ENCODE data around the gene NAA40.
A peak's percentile ranks its signal among the peaks of the same experiment; 100 is the strongest.

Gene NAA40

GRCh38 chr11:63986932-63987513 is 48.2 kb downstream of the NAA40 start:
- DNase-seq (ENCODE audit: low read depth): no peak

DNA sequence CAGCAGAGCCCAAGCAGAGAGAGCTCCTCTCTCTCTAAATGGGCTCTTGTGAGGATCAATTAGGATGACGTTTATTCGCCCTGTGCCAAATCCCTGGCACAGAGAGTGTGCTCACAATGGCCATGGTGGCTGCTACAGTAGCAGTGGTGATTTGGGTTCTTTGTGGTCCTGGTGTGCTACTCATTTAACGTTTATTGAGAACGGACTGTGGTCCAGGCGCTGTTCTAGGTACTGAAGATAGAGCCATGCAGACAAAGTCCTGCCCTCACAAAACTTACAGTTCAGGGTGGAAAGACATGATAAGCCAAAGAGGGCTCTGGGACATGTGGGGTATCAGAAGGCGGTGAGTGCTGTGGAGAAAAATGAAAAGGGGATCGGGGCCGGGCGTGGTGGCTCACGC is 52.8 kb downstream of the NAA40 start:
- DNase-seq (ENCODE audit: low read depth): no peak

DNA sequence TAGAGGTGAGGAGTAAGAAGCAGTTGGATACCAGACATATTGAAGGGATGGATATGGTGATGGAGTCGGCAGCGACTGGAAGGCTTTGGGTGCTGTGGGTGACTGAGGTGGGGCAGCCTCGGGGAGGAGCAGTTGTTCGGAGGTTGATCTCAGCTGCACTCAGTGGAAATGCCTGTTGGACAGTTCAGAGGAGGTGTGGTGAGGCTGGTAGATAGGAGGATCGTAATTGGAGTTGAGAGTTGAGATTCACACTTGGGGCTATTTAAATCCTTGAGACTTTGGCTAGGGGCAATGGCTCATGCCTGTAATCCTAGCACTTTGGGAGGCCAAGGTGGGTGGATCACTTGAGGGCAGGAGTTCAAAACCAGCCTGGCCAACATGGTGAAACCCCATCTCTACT is 54.3 kb downstream of the NAA40 start:
- no peak for DNase-seq (ENCODE audit: low read depth)

DNA sequence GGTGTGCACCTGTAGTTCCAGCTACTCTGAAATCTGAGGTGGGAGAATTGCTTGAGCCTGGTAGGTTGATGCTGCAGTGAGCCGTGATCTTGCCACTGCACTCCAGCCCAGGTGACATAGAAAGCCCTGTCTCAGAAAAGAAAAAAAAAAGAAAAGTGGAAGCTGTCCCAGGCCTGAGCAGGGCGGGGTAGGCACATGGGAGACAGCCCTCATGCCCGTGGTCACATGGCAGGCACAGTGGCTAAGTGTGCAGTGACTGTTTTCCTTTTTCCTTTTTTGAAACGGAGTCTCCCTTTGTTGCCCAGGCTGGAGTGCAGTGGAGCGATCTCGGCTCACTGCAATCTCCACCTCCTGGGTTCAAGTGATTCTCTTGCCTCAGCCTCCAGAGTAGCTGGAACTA is 55.2 kb downstream of the NAA40 start:
- DNase-seq (ENCODE audit: low read depth): no peak

- DNase-seq (ENCODE audit: low read depth): no peak
Observed at GRCh38 chr11:63996512-63996911, 57.7 kb downstream of the NAA40 start.

- no peak for DNase-seq (ENCODE audit: low read depth)
Observed at GRCh38 chr11:63997104-63997700, 58.4 kb downstream of the NAA40 start.

DNA sequence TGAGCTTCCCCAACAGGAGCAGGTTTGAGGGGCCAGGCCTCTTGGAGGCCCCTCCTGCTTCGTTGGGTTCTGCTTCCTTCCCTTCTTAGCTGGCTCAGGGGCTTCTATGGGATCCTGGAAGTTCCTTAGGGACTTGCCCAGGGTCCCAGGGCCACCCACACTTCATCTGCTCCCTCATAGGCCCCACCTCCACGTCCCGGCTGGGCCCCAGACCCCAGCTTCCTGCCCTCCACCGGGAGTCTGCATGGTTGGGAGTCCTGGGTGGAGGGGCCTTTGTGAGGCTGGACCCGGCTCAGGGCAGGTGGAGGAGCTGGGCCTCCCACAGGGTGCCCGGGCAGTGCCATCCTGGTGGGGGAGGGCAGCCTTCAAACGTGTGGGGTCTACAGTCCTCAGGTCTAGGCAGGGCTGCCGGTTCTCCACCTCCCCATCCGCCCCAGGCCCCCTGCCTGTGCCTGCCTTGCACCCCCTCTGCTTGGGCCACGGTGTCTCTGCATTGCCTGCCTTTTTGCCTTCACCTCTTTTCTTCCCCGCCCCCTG is 59.1 kb downstream of the NAA40 start:
- no peak for DNase-seq (ENCODE audit: low read depth)

GRCh38 chr11:63998558-63999348 is 60.0 kb downstream of the NAA40 start:
- no peak for DNase-seq (ENCODE audit: low read depth)

GRCh38 chr11:63999349-64000025 is 60.7 kb downstream of the NAA40 start:
- DNase-seq (ENCODE audit: low read depth): peak; percentile 33

DNA sequence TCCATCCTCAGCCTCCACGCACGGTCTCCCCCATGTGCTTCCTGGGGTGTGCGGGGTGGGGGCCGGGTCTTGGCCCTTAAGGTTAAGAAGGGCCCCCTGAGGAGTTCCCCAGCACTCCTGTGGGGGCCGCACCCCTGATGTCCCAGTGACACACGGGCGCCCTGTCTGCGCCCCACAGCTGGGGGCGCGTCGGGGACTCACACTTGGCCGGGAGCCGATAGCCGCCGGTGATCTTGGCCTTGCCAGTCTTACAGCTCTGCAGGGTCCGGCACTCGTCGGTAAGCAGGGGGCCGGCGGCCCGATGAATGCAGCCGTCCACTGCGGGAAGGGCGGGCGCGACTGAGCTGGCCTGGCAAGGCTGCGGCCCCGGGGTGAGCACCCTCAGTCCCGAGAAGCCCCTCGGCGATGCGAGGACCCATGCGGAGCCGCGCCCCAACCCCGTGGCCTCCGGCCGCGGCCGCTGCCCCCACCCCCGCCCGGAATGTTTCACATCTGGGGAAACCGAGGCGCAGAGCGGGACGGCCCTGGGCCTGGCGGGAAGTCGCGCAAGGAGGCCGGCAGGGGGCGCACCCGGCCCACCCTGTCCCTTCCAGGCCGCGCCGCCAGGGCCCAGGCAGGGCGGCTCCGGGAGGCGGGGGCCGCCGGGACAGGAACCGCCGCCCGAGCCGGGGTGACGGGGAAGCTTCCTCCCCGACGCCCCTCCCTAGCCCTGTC is 61.4 kb downstream of the NAA40 start:
- peak; percentile 41 for DNase-seq (ENCODE audit: low read depth)

DNA sequence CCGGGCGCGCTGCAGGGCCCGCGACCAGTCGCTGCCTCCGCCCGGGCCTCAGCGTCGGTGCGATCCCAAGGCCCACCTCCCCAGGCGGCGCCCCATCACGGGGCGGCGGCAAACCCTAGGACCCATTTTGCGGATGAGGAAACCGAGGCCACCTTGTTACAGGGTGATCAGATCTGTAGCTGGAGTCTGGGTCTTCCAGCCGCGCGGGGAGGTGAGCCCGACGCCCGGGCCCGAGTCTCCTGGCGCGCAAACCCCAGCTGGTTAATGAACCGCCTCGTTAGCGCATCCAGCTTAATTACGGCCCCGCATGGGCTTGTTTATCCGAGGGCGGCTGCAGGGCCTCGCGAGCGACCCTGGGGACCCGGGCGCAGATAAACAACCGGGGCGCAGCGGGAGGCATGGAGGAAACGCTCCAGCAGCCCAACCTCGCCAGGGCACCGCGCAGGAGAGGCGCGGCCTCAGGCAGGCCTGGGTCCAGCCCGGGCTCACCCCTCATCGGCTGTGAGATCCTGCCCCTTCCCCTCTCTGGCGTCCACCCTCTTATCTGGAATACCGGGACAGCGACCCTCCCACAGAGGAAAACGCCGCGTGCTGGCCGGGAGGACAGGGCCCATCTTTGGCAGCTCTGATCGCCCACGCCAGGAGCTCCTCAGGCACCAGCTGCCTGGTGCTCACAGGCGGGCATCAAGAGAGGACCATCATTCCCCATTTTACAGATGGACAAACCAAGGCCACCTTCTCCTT is 62.1 kb downstream of the NAA40 start:
- no peak for DNase-seq (ENCODE audit: low read depth)

DNA sequence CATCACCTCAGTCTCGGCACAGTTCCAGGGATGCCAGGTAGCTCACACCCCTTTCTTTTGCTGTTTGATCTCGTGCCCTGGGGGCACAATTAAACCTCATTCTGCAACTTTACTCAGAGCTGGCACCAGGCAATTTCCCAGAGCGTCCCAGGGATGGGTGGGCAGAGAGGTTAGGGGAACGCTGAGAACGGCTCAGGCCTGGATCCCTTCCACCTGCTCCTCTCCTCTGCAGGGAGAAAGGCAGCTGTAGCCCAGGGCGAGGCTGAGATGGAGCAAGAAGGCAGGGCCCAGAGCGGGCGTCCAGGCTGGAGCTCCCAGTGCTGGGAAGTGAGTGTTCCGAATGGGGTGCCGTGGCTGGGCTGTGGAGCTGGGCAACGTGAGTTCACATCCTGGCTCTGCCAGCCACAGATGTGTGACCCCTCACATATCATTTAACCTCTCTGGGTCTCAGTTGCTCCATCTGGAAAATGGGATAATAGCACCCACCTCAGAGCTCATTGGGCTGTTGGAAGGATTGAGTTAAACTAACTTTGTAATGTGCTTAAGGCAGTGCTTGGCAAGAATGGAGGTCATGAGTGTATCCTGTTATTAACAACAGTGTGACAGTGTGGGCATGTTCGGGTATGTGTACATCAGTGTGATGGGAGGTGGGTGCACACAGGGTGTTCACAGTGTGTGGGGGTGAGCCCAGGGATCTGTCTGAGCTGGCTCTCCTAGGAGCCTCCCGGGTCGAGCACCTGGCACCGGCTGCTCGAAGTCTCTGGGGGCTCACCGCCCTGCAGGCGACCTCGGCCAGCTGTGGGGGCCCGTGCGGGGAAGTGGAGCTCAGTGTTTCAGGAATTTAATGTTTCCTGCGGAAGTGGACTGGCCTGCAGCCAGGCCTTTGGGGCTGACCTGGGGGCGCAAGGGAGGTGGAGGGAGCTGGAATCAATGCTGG is 63.0 kb downstream of the NAA40 start:
- peak; percentile 21 for DNase-seq (ENCODE audit: low read depth)

- DNase-seq (ENCODE audit: low read depth): no peak
Observed at GRCh38 chr11:64003807-64004589, 65.2 kb downstream of the NAA40 start.

- no peak for DNase-seq (ENCODE audit: low read depth)
Observed at GRCh38 chr11:64004590-64004984, 65.8 kb downstream of the NAA40 start.

DNA sequence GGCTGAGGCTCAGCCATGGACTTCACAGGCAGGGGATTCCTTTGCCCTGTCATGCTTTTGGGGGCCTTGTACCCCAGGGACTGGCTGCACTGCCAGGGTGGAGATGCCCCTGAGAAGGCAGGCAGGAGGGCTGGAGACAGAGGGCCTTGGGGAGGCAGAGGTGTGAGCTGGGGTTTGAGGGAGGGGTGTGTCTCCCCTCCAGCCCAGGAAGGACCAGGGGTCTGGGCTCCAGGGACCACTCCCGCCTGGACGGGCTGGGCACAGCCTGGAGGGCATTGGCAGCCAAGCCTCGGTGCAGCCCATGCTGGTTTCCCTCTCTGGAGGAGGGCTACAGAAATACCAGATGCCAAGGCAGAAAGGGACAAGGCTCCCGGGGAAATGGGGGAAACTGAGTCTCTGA is 66.9 kb downstream of the NAA40 start:
- no peak for DNase-seq (ENCODE audit: low read depth)

- DNase-seq (ENCODE audit: low read depth): no peak
Observed at GRCh38 chr11:64006398-64006797, 67.6 kb downstream of the NAA40 start.
